C4-2B (cell line): ENCODE measurements around the gene SECTM1.

Experiments
- ZFX ChIP-seq: fragments of 450-650 bp; IDR thresholded peaks from 2 replicates; pipeline ENCODE4 v1.6.1; 2017
- TF ChIP-seq, protein P1 (sequence below): fragments of 450-650 bp; conservative IDR thresholded peaks from 2 replicates; pipeline ENCODE4 v1.5.1; 2017; ENCODE audit warnings: mild to moderate bottlenecking

DNA sequence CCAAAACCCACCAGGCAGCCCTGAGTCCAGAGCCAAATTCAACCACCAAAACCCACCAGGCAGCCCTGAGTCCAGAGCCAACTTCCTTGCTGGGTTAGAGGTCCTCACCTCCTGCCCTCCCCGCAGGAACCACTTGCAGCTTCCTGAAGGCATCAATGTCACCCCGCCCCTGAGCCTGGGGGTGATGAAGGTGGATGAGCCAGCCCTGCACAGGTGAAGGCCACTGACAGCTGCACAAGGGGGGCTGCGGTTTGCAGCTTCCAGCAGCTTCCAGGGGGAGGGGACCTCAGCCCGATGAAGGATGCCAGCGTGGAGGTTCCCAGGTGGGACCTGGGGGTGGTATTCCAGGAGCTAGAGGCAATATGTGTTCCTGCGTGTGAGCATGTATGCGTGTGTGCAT lies 52.5 kb downstream of the SECTM1 start:
- TF ChIP-seq, protein P1, sequence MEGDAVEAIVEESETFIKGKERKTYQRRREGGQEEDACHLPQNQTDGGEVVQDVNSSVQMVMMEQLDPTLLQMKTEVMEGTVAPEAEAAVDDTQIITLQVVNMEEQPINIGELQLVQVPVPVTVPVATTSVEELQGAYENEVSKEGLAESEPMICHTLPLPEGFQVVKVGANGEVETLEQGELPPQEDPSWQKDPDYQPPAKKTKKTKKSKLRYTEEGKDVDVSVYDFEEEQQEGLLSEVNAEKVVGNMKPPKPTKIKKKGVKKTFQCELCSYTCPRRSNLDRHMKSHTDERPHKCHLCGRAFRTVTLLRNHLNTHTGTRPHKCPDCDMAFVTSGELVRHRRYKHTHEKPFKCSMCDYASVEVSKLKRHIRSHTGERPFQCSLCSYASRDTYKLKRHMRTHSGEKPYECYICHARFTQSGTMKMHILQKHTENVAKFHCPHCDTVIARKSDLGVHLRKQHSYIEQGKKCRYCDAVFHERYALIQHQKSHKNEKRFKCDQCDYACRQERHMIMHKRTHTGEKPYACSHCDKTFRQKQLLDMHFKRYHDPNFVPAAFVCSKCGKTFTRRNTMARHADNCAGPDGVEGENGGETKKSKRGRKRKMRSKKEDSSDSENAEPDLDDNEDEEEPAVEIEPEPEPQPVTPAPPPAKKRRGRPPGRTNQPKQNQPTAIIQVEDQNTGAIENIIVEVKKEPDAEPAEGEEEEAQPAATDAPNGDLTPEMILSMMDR = no peak
- TF ChIP-seq ZFX = no peak
